SK-N-SH treated with all-trans-retinoic acid at 6 μM for 48 hours (cell line): Measurements from ENCODE around the gene KANK3.
"Not testable (repeated sequence)": the region's sequence is repeated elsewhere in the genome, so short reads cannot be mapped to it uniquely, and the experiment has no call there.

Source experiments
- ATAC-seq: fragments of 200-7000 bp; cut with Tn5 transposase; 3 replicates; pipeline ENCODE4 v1.9.1; 2020; ENCODE audit warnings: mild to moderate bottlenecking, moderate library complexity
- ARNTL ChIP-seq: fragments of 450-650 bp; formaldehyde crosslinking; IDR thresholded peaks from 2 replicates; pipeline ENCODE4 v1.5.0; 2020; ENCODE audit warnings: low read depth, mild to moderate bottlenecking, moderate library complexity, borderline replicate concordance
- BACH2 ChIP-seq: fragments of 250-450 bp; sonication (Bioruptor Pico); IDR thresholded peaks from 2 replicates; pipeline ENCODE4 v1.9.0; 2021; ENCODE audit warnings: mild to moderate bottlenecking, borderline replicate concordance
- CREB5 ChIP-seq: fragments of 250-450 bp; sonication (Bioruptor Pico); IDR thresholded peaks from 2 replicates; pipeline ENCODE4 v1.5.1; 2020; ENCODE audit warnings: low read depth, mild to moderate bottlenecking, moderate library complexity
- CSDC2 ChIP-seq: fragments of 250-450 bp; sonication (Bioruptor Pico); IDR thresholded peaks from 2 replicates; pipeline ENCODE4 v1.5.0; 2020; ENCODE audit warnings: mild to moderate bottlenecking, moderate library complexity
- CSRNP3 ChIP-seq: fragments of 250-450 bp; sonication (Bioruptor Pico); IDR thresholded peaks from 2 replicates; pipeline ENCODE4 v1.5.1; 2021; ENCODE audit warnings: mild to moderate bottlenecking, moderate library complexity
- ESRRG ChIP-seq: fragments of 250-450 bp; sonication (Bioruptor Pico); IDR thresholded peaks from 2 replicates; pipeline ENCODE4 v1.6.1; 2021; ENCODE audit warnings: mild to moderate bottlenecking
- GLIS3 ChIP-seq: fragments of 250-450 bp; sonication (Bioruptor Pico); IDR thresholded peaks from 2 replicates; pipeline ENCODE4 v1.5.0; 2020; ENCODE audit warnings: mild to moderate bottlenecking, moderate library complexity
- ISL1 ChIP-seq: fragments of 250-450 bp; sonication (Bioruptor Pico); IDR thresholded peaks from 2 replicates; pipeline ENCODE4 v2.1.2; 2022; ENCODE audit warnings: mild to moderate bottlenecking, moderate library complexity
- OSR1 ChIP-seq: fragments of 250-450 bp; sonication (Bioruptor Pico); IDR thresholded peaks from 2 replicates; pipeline ENCODE4 v1.8.0; 2022; ENCODE audit warnings: moderate library complexity, mild to moderate bottlenecking, inconsistent platforms
- PATZ1 ChIP-seq: fragments of 250-450 bp; sonication (Bioruptor Pico); IDR thresholded peaks from 2 replicates; pipeline ENCODE4 v1.8.0; 2020; ENCODE audit warnings: mild to moderate bottlenecking, moderate library complexity, borderline replicate concordance
- PPARA ChIP-seq: fragments of 250-450 bp; sonication (Bioruptor Pico); IDR thresholded peaks from 2 replicates; pipeline ENCODE4 v1.5.0; 2020; ENCODE audit warnings: mild to moderate bottlenecking, borderline replicate concordance
- RARB ChIP-seq: fragments of 250-450 bp; sonication (Bioruptor Pico); IDR thresholded peaks from 2 replicates; pipeline ENCODE4 v1.8.0; 2021; ENCODE audit warnings: mild to moderate bottlenecking, moderate library complexity
- SNAI2 ChIP-seq: fragments of 250-450 bp; sonication (Bioruptor Pico); IDR thresholded peaks from 2 replicates; pipeline ENCODE4 v1.5.0; 2020; ENCODE audit warnings: mild to moderate bottlenecking, moderate library complexity
- TCF4 ChIP-seq: fragments of 250-450 bp; sonication (Bioruptor Pico); IDR thresholded peaks from 2 replicates; pipeline ENCODE4 v1.8.0; 2021; ENCODE audit warnings: mild to moderate bottlenecking, moderate library complexity, borderline replicate concordance
- TOX ChIP-seq: fragments of 250-450 bp; sonication (Bioruptor Pico); IDR thresholded peaks from 2 replicates; pipeline ENCODE4 v1.8.0; 2021; ENCODE audit warnings: mild to moderate bottlenecking, moderate library complexity, borderline replicate concordance
- ZC3H10 ChIP-seq: fragments of 250-450 bp; sonication (Bioruptor Pico); IDR thresholded peaks from 2 replicates; pipeline ENCODE4 v1.5.1; 2021; ENCODE audit warnings: mild to moderate bottlenecking, moderate library complexity
- ZFP3 ChIP-seq: fragments of 250-450 bp; sonication (Bioruptor Pico); IDR thresholded peaks from 2 replicates; pipeline ENCODE4 v1.5.0; 2020; ENCODE audit warnings: mild to moderate bottlenecking, moderate library complexity
- ZFP30 ChIP-seq: fragments of 450-650 bp; formaldehyde crosslinking; IDR thresholded peaks from 2 replicates; pipeline ENCODE4 v1.5.0; 2022; ENCODE audit warnings: mild to moderate bottlenecking, moderate library complexity
- ZNF565 ChIP-seq: fragments of 450-650 bp; formaldehyde crosslinking; conservative IDR thresholded peaks from 2 replicates; pipeline ENCODE4 v1.5.0; 2020; ENCODE audit warnings: low read depth, mild to moderate bottlenecking, moderate library complexity
- ZNF70 ChIP-seq: fragments of 450-650 bp; formaldehyde crosslinking; IDR thresholded peaks from 2 replicates; pipeline ENCODE4 v1.5.0; 2020; ENCODE audit warnings: mild to moderate bottlenecking, moderate library complexity
- ZNF8 ChIP-seq: fragments of 450-650 bp; formaldehyde crosslinking; IDR thresholded peaks from 2 replicates; pipeline ENCODE4 v1.5.0; 2020; ENCODE audit warnings: mild to moderate bottlenecking, moderate library complexity
- TF ChIP-seq, protein P1 (sequence below): fragments of 250-450 bp; sonication (Bioruptor Pico); IDR thresholded peaks from 2 replicates; pipeline ENCODE4 v1.8.0; 2021; ENCODE audit warnings: low read depth, mild to moderate bottlenecking, moderate library complexity, borderline replicate concordance

KANK3 gene

GRCh38 chr19:8388612-8388958, 45.5 kb upstream of the KANK3 start:
- TF ChIP-seq PPARA (CRISPR knock-in tag) (no peak), GLIS3 (CRISPR knock-in tag) (no peak), TOX (CRISPR knock-in tag) (no peak), TCF4 (CRISPR knock-in tag) (no peak), RARB (CRISPR knock-in tag) (no peak), SNAI2 (CRISPR knock-in tag) (no peak), OSR1 (CRISPR knock-in tag) (no peak), ZC3H10 (CRISPR knock-in tag) (no peak), PATZ1 (CRISPR knock-in tag) (no peak), ZNF8 (CRISPR knock-in tag) (no peak)
- TF ChIP-seq, protein P1, sequence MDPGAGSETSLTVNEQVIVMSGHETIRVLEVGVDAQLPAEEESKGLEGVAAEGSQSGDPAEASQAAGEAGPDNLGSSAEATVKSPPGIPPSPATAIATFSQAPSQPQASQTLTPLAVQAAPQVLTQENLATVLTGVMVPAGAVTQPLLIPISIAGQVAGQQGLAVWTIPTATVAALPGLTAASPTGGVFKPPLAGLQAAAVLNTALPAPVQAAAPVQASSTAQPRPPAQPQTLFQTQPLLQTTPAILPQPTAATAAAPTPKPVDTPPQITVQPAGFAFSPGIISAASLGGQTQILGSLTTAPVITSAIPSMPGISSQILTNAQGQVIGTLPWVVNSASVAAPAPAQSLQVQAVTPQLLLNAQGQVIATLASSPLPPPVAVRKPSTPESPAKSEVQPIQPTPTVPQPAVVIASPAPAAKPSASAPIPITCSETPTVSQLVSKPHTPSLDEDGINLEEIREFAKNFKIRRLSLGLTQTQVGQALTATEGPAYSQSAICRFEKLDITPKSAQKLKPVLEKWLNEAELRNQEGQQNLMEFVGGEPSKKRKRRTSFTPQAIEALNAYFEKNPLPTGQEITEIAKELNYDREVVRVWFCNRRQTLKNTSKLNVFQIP (CRISPR knock-in tag): no peak
- ATAC-seq: no peak

GRCh38 chr19:8387688-8388611, 44.9 kb upstream of the KANK3 start:
- ATAC-seq: no peak
- no peak for TF ChIP-seq PATZ1 (CRISPR knock-in tag)
- no peak for TF ChIP-seq ZNF70 (CRISPR knock-in tag)
- no peak for TF ChIP-seq ZFP3 (CRISPR knock-in tag)
- TF ChIP-seq OSR1 (CRISPR knock-in tag): no peak
- no peak for TF ChIP-seq CREB5 (CRISPR knock-in tag)
- TF ChIP-seq PPARA (CRISPR knock-in tag): no peak
- TF ChIP-seq ARNTL (CRISPR knock-in tag): no peak
- no peak for TF ChIP-seq TCF4 (CRISPR knock-in tag)
- TF ChIP-seq ZC3H10 (CRISPR knock-in tag): no peak
- no peak for TF ChIP-seq RARB (CRISPR knock-in tag)
- TF ChIP-seq ZNF565 (CRISPR knock-in tag): no peak
- no peak for TF ChIP-seq SNAI2 (CRISPR knock-in tag)
- TF ChIP-seq CSDC2 (CRISPR knock-in tag): no peak
- no peak for TF ChIP-seq ISL1 (CRISPR knock-in tag)
- no peak for TF ChIP-seq BACH2 (CRISPR knock-in tag)
- TF ChIP-seq ESRRG (CRISPR knock-in tag): no peak

GRCh38 chr19:8386990-8387389, 43.9 kb upstream of the KANK3 start:
- TF ChIP-seq OSR1 (CRISPR knock-in tag): no peak
- no peak for TF ChIP-seq ARNTL (CRISPR knock-in tag)
- TF ChIP-seq ISL1 (CRISPR knock-in tag): no peak
- no peak for TF ChIP-seq CREB5 (CRISPR knock-in tag)
- no peak for TF ChIP-seq GLIS3 (CRISPR knock-in tag)
- no peak for TF ChIP-seq CSRNP3 (CRISPR knock-in tag)
- TF ChIP-seq ZFP3 (CRISPR knock-in tag): no peak
- TF ChIP-seq ESRRG (CRISPR knock-in tag): no peak
- no peak for TF ChIP-seq ZFP30 (CRISPR knock-in tag)
- TF ChIP-seq, all 23 proteins: peak for 0

GRCh38 chr19:8386419-8386818, 43.4 kb upstream of the KANK3 start:
- not testable (repeated sequence) for ATAC-seq

More at GRCh38 chr19:8386990-8387389, 43.9 kb upstream of the KANK3 start:
- no peak for ATAC-seq

- ATAC-seq: not testable (repeated sequence)
These were observed 42.5 kb upstream of the KANK3 start for GRCh38 chr19:8385566-8385965.

- ATAC-seq: not testable (repeated sequence)
These were observed 42.0 kb upstream of the KANK3 start for GRCh38 chr19:8385103-8385502.
